Neural cell (in vitro differentiated cells): Measurements from ENCODE around the gene PARP16.

Experiments
- CTCF ChIP-seq: fragments of 450-650 bp; IDR thresholded peaks from 2 replicates; pipeline ENCODE4 v1.5.1; 2014; ENCODE audit warnings: antibody characterized with exemption, mild to moderate bottlenecking, moderate library complexity; ENCODE audit not compliant: poor library complexity, severe bottlenecking
- EP300 ChIP-seq: fragments of 450-650 bp; conservative IDR thresholded peaks from 2 replicates; pipeline ENCODE4 v1.6.1; 2014; ENCODE audit warnings: antibody characterized with exemption, mild to moderate bottlenecking, moderate library complexity; ENCODE audit not compliant: poor library complexity, severe bottlenecking
- EZH2 ChIP-seq: fragments of 200-600, 300-800 bp; shearing (Covaris generic), sonication (generic); IDR thresholded peaks from 2 replicates; pipeline ENCODE4 v1.6.1; 2014; ENCODE audit warnings: antibody characterized with exemption, low read length, borderline replicate concordance, mild to moderate bottlenecking; ENCODE audit not compliant: insufficient read depth, poor library complexity, severe bottlenecking
- MXI1 ChIP-seq: fragments of 450-650 bp; conservative IDR thresholded peaks from 2 replicates; pipeline ENCODE4 v1.6.1; 2014; ENCODE audit warnings: antibody characterized with exemption, mild to moderate bottlenecking; ENCODE audit not compliant: poor library complexity, severe bottlenecking
- POLR2AphosphoS5 ChIP-seq: IDR thresholded peaks from 2 replicates; pipeline ENCODE4 v1.6.1; 2012
- RAD21 ChIP-seq: fragments of 450-650 bp; conservative IDR thresholded peaks from 2 replicates; pipeline ENCODE4 v1.6.1; 2014; ENCODE audit warnings: antibody characterized with exemption, mild to moderate bottlenecking, moderate library complexity
- REST ChIP-seq: IDR thresholded peaks from 2 replicates; pipeline ENCODE4 v1.6.1; 2012; ENCODE audit warnings: borderline replicate concordance
- SMC3 ChIP-seq: fragments of 450-650 bp; conservative IDR thresholded peaks from 2 replicates; pipeline ENCODE4 v1.6.1; 2014; ENCODE audit warnings: antibody characterized with exemption, mild to moderate bottlenecking, moderate library complexity; ENCODE audit not compliant: poor library complexity
- TAF1 ChIP-seq: IDR thresholded peaks from 2 replicates; pipeline ENCODE4 v1.6.1; 2012; ENCODE audit warnings: low read depth

- TF ChIP-seq CTCF, result no peak
- TF ChIP-seq RAD21, result no peak
- no peak for TF ChIP-seq EP300
- no peak for TF ChIP-seq REST
- TF ChIP-seq POLR2AphosphoS5, result no peak
- no peak for TF ChIP-seq MXI1
- TF ChIP-seq EZH2, result no peak
- TF ChIP-seq SMC3, result no peak
- no peak for TF ChIP-seq TAF1
These were observed 47.2 kb upstream of the PARP16 start for GRCh38 chr15:65333856-65334255.
